SH-SY5Y (cell line): ENCODE data around the gene LEFTY2.

Experiments used
- GATA2 ChIP-seq: IDR thresholded peaks from 2 replicates; pipeline ENCODE4 v1.6.1; 2011; ENCODE audit warnings: mild to moderate bottlenecking, low read depth, low read length
- GATA3 ChIP-seq: IDR thresholded peaks from 2 replicates; pipeline ENCODE4 v1.6.1; 2011; ENCODE audit warnings: low read depth, mild to moderate bottlenecking, low read length, moderate library complexity

- no peak for TF ChIP-seq GATA2
- TF ChIP-seq GATA3, result no peak
Observed at GRCh38 chr1:225961659-225962439, 20.8 kb upstream of the LEFTY2 start.
